HG02870 (cell line): ENCODE results near the gene MYOD1.

Experiments
- ATAC-seq: cut with Tn5 transposase; IDR thresholded peaks from one replicate; pipeline ENCODE4 v1.9.1; 2021; ENCODE audit warnings: mild to moderate bottlenecking, moderate library complexity; ENCODE audit not compliant: unreplicated experiment

Gene MYOD1

DNA sequence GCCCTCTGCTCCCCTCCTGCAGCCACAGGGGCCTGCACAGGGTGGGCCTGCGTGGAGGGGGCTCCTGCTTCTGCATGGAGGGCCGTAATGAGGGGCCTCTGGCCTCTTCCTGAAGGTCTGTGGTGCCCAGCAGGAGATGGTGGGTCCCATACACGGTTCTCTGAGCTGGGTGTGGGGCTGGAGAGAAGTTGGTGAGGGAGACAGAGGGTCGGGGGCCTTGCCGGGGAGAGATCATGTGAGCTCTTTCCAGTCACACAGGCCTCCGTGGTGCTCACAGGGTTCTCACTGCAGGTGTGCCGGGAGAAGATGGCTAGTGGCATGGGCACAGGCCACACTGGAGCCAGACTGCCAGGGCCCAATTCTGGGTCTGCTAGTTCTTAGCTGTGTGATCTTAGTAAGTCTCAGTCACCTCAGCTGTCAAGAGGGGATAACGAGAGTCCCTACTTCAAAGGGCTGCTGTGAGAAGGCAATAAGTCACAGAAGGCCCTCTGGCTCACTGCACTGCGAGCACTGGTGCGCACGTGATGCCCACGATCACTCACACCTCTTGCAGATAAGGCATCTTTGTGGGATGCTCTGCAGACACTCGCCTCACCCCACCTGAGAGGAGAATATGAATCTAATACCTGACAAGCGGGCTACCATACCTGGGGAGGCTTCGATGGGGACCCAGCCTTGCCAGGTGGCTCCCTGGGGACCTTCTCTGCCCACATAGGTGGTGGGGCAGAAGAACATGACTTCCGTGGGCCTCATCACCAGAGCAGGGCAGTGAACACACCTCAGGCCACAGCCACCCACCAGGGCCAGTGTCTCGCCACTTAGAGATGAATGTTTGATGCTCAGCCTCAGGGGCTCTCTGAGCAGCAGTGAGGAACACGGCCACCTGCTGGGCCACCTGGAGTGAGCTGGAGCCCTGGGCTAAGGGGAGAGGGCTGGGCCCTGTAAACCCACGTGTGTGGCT lies 29.7 kb downstream of the MYOD1 start:
- no peak for ATAC-seq

DNA sequence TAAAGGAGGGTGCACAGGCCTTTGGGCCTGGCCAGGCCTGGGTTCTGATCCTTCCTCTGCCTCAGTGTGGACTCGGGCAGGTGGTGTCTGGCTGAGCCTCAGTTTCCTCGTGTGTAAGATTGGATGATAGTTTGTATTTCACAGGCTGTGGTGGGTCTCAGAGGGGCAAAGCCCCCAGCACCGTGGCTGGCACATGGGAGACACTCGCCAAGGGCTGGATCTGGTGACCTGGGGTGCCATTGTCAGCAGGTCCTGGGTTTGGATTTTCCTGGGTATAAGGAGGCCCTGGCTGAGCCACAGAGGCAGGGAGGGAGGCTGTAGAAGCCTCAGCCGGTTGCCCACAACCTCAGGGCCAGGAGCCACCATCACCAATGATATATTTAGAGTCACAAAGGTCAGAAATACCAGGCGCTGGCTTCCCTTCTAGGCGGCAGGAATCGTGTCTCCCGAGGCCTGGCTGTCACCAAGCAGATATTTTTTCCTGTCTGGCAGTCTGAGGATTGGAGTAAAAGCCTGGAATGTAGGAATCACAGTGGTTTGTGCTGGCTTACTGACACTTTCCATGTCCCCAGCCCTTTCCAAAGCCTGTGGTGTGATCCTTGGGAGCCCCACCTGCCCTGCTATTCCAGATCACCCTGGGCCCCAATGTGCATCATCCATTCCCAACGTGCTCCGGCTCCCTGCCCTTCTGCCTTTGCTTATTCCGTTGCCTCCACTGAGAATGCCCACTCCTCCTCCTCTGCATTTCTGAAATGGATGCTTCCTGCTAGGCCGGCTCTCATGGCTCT lies 30.8 kb downstream of the MYOD1 start:
- no peak for ATAC-seq

DNA sequence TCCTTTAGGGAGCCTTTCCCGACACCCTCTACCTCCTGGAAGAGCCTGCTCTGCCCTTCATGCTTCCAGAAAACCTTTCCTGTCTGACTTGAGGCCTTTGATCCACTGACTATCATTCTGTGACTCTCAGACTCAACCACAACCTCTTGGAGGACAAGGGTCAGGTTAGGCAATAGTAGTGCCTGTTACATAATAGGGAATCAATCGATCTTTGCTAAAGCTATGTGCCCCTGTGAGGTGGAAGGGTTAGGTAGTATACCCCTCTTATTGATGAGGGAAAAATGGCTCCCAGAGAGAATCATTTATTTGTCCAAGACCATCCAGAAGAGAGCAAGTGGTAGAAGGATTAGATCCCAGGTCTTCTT lies 31.4 kb downstream of the MYOD1 start:
- ATAC-seq, result no peak

DNA sequence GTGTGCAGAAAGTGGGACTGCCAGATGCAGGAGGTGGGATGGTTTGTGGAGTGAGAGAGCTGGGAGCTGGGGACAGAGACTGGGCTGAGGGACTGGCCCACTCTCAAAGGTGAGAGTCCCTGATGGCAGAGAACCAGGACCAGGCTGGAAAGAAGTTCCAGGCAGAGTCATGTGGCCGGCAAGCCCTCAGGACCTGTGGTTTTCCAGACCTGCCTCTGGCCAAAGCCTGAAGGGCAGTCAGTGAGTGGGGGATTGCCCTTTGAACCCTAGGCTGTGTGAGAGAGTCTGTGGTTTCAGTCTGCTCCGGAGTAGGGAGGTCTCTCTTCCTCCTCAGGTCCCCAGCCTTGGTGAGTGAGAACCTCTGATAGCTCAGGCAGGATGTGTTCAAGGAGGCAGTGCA lies 32.2 kb downstream of the MYOD1 start:
- no peak for ATAC-seq

DNA sequence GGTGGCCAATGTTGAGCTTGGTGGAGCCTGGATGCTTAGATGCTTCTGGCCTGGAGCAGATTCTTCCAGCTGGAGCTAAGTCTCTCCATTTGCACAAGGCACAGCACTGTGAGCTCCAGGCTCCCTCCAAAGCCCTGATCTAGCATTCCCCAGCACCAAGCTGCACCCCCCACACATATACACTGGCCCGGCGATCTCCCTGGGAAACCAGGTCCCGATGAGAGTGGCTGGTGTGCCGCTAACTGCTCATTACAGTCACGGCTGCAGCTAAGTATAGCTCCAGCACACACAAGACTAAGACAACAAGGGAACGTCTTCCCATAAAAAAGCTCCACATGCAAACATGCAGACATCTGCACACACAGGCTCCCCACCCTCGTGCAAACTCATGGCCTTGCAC lies 32.8 kb downstream of the MYOD1 start:
- ATAC-seq, result no peak

DNA sequence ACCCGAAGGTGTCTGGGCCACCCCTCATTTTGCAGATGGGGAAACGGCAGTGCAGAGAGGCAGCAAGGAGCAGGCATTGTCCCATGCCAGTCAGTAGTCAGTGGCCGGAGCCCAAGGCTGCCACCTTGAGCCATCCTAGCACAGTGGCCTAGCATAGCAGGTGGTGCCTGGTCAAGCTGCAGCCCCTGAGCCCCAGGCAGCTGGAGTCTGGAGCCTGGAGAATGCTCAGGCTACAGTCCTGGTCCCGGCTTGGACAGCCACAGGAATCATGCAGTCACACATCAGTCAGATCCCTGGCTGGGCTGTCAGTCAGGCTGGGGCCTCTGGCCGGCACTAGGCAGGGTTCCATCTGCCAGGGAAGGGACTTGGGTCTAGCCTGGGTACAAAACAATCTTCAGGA lies 33.8 kb downstream of the MYOD1 start:
- no peak for ATAC-seq

DNA sequence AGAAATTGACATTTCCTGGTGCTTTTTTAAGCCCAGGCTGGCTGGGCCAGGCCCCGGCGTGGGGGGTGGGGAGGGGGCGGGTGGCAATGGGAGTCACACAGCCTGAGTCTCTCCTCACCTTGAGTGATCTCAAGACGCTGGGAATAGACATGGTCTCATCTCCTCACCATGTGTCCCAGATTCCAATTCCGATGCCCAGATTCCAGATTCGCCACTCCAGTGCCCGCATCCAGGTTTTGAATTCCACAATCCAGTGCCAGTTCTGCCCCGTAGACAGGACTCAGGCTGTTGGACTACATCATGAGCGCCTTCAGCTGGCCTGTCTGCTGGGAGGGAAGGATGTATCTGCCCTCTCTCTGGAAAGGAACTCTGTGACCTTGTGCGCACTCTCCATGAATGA lies 34.3 kb downstream of the MYOD1 start:
- no peak for ATAC-seq

DNA sequence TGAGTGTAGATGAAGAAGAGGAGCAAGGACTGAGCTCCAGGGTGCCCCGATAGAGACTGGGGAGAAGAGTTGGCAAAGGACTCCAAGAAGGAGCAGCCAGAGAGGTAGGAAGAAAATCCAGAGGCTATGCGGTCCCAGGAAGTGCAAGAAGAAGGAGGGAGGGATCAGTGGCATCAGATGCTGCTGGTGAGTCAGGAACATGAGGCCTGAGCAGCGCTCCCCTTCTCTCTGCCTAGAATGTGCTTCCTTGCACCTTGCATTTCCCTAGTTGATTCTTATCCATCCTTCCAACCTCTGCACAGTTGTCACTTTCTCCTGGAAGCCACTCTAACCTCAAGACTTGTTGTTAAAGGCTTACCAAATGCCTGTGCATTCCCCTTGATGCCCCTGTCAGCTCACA lies 36.5 kb downstream of the MYOD1 start:
- no peak for ATAC-seq

DNA sequence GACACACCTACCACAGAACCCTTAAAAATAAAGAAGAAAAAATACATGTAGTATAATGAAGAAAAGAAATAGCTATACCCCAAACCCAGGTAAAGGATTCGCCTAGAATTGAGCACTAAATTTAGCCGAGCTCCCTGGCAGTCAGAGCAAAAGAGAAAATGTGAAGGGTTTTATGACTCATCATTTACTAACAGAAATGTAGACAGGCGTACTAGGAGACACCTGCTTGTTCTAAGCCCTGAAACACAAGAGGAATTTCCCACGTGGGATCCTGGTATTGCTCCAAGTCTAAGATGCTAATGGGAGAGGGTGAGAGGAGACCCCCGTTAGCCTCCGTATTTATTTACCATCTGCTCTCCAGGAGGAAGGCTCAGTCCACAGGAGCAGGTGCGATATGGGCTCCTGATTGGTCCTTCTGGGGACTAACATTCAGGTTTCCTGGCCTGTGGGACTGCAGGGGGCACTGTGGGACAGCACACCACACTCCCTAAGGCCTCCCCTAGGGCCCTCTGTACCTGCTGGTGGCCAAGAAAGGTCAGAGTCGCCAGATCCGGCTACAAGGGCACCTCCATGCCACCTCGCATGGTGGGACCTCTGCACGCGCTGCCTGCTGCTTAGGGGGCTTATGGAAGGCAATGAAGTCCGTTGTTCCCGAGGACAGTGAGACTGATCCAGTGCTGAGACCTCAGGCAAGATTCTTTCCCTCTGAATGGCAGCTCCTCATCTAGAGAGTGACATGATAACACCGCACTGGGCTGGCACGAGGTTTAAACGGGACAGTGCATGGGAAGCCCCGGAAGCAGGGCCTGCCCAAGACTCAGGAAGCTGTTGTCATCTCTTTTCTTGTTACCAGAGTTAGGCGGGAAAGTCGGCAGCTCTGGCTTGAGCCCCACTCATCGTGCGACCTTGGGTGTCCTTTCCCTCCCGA lies 41.0 kb downstream of the MYOD1 start:
- peak; percentile 73 for ATAC-seq

DNA sequence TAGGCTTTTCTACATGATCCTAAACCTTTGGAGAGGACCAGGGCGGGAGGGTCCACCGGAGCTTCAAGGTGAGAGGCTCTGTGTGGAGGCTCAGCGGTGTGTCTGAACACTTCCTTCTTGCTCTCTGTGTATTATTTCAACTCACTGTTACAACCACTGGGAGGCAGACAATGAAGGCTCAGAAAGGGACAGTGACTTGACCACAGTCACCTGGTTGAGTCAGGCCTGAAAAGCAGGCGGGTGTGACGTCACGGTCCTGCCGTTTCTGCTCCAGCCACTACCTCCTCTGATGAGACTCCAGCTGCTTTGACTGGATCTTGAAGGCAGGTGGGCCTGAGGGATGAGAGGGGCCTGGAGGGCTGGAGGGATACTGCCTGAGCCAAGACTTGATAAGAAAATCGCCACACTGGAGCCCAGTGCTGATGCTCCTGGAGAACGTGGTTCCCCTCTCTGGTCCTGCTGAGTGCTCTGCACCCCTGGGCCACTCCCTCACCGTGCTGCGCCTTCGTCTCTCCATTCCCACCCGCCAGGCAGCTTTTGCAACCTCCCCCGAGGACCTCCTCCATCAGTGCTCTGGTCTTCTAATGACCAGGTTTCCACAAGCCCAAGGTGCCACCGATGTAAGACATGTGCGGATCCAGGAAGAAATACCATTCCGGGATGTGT lies 43.1 kb downstream of the MYOD1 start:
- ATAC-seq, result peak; percentile 59

DNA sequence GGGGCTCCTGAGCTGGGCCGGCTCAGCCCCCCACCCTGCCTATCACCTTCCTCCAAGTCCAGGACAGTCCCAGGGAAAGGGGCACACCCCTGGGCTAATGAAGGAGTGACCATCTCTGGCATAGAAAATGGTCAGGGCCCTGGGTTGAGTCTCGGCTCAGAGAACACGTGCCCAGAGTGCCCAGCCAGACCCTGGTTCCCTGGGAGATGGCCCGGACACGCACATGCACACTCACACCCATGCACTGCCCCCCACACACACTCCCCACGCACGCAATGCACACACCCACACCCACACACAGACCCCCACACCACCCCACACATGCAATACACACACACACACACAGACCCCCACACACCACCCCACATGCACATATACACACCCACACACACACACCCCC lies 43.9 kb downstream of the MYOD1 start:
- ATAC-seq, result no peak

DNA sequence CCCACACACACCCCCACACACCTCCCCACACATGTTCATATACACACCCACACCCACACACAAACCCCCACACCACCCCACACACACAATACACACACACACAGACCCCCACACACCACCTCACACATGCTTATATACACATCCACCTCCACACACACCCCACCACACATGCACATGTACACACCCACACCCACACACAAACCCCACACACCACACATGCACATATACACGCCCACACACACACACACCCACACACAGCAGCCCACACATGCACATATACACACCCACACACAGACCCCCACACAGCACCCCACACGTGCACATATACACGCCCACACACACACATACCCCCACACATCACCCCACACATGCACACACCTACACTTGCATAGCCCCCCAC lies 44.3 kb downstream of the MYOD1 start:
- ATAC-seq, result no peak

DNA sequence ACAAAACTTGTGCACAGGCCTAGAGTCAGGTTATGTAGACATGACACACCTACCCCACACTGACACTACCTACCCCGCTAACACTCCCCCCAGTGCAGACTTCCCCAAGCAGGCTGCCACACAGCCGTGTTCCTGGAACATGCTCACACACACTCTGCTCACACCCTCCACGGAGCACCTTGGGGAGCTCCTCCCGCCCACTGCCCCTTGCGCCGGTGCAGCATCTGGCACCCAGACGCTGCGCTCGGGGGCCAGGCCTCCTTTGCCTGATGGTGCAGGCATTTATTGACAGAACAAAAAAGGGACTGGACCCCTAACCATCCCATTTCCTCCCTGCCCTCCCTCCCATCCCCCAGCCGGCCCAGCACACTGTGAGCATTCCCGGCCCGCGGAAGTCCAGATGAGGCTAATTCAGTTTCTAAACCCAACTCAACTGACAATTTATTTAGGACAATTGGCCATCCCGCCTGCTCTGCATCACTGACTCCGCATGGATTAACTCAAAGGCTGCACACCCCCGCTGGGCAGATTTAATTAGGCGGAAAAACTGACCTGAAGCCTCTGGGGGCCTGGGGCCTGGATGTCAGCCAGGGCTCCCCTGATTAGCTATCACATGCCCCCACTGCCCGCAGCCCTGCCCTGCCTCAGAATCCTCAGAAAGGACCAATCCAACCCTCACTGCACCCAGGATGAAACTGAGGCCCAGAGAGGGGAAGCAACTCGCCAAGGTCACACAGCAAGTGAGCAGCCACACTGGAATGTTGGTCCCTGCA lies 45.3 kb downstream of the MYOD1 start:
- no peak for ATAC-seq

DNA sequence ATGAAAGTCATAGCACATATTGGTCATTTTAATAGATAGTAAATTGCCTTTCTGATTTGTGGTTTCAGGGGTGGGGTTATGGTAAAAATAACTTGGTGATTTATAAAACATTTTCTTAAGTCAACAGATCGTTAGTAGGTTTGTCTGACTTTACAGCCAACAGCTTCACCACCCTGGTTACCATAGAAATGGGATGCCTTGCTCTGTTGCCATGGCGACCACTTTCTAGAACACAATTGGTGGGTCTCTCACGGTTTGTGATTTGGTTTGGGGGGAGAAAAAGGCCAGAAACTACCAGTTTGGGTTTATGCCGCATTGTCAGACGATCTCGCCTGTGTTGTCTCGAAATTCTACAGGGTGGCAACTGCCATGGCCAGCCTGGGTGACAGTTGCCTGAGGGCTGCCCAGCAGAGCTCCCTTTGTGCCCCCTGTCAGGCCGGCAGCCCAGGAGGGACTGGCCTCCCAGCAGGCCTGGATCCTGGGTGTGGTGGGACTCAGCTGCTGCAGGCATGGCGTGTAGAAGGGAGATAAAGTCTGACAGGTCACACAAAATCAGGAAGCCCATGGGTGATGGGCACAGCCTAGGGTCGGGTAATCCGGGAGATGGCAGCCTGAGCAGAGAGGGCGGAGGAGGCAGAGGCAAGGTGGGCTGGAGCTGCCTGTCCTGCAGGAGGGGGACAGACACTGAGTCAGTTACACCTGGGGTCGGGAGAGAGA lies 46.1 kb downstream of the MYOD1 start:
- no peak for ATAC-seq

DNA sequence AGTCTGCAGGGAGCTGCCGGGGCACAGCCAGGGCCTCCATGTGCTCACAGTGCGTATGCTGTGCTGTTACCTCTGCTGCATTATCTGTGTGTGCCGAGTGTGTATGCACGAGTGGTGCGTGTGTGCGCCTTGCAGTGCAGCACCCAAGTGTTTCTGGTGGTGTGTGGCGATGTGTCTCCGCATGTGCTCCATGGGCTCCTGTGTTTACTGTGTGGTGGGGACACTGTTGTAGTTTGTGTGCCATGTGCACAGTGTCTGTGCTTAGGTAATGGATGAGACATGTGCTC lies 46.6 kb downstream of the MYOD1 start:
- no peak for ATAC-seq

DNA sequence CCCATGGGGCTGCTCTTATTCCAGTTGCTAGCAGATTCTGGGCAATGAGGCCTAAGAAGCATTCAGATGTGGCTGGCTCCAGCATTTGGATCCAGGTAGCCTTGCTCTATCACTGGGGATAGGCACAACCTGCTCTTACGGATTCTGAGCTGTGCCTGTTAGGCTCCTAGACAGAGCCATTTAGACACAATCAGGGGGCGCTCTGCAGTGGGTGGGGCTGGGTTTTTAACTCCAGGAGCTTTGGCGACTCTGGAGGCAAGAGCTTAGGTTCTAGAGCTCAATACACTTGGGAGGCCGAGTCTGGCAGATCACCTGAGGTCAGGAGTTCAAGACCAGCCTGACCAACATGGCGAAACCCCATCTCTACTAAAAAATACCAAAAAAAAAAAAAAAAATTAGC lies 47.2 kb downstream of the MYOD1 start:
- no peak for ATAC-seq

DNA sequence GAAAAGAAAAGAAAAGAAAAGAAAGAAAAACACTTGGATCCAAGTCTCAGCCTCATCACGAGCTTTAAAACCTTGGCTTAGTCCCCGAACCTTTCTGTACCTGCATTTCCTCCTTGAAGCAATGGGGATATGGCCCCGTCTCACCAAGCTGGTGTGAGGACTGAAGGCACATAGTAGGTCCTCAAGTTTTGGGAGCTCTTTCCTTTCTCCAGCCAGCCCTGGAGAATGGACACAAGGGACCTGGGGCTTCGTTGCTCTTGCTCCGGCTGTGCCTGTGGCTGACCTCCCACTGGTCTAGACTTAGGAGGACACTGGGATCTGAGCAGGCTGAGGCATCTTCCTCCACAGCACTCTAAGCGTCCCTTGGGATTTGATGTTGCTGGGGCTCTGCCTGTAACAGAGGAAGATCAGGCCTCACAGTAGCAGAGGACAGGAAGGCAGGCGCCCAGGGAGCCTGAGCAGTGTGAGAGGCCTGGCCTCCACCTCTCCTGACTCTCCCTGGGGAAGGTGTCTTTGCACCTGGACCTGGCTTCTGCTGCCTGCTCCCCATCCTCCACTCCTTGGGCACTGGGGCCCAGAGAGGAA lies 48.0 kb downstream of the MYOD1 start:
- no peak for ATAC-seq

DNA sequence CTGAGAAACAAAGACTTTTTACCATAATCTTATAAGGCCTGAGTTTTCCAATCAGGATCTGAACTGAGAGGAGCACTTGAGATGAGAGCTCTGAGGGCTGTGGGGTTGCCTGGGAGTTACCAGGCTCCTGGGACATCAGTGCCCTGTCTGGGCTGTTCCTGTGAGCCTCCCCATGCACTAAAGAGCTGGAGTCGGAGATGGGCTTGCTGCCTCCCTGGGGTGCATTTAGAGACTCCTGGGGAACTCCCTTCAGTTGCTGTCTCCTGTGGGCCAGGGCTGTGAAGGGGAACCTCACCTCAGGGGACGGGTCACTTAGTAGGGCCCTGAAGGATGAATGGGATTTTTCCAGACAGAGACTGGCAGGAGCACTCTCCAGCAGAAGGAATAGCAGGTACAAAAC lies 48.5 kb downstream of the MYOD1 start:
- ATAC-seq, result no peak

DNA sequence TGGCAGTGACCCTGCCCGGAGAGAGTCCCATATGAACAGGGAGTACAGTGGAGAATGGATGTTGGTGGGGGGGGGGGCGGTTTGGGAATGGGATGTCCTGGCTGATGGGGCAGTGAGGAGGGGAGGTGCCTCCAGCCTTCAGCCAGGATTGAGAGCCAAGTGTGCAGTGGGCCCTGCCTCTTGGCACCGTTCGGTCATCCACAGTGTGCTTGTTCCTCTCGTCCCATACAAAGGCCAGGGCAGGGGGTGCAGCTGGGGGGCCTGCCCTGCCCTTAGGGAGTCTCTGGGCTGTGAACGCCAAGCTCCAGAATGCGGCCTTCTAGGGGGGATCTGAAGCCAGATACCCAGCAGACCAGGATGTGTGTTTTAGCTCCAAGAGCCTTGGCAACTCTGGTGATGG lies 49.2 kb downstream of the MYOD1 start:
- ATAC-seq, result no peak
